GM12873 (cell line): ENCODE data around the gene UBR4.
A peak's percentile ranks its signal among the peaks of the same experiment; 100 is the strongest.

Experiments
- CTCF ChIP-seq: IDR thresholded peaks from 2 replicates; pipeline ENCODE4 v1.5.1; 2012; ENCODE audit warnings: low read depth, mild to moderate bottlenecking, moderate library complexity, low read length, control low read depth; ENCODE audit not compliant: insufficient read depth; ENCODE audit errors: missing control alignments

UBR4 gene

GRCh38 chr1:19182223-19182622 is 27.8 kb downstream of the UBR4 start:
- no peak for TF ChIP-seq CTCF

- TF ChIP-seq CTCF: peak; percentile 40
These were observed 30.3 kb downstream of the UBR4 start for GRCh38 chr1:19179597-19180264.

- no peak for TF ChIP-seq CTCF
These were observed 31.2 kb downstream of the UBR4 start for GRCh38 chr1:19178734-19179398.

GRCh38 chr1:19177811-19178210 is 32.3 kb downstream of the UBR4 start:
- TF ChIP-seq CTCF: no peak

GRCh38 chr1:19169642-19170041 is 40.4 kb downstream of the UBR4 start:
- no peak for TF ChIP-seq CTCF

- TF ChIP-seq CTCF: no peak
These were observed 42.9 kb downstream of the UBR4 start for GRCh38 chr1:19167140-19167539.

GRCh38 chr1:19166066-19166465 is 44.0 kb downstream of the UBR4 start:
- no peak for TF ChIP-seq CTCF
